CD4-positive, alpha-beta T cell treated with Interleukin-4 for 1 hour (primary cell): ENCODE measurements around the gene TFRC.
"Not testable (repeated sequence)": the region's sequence is repeated elsewhere in the genome, so short reads cannot be mapped to it uniquely, and the experiment has no call there.

Experiments used
- DNase-seq, 2 donors: peaks; one replicate each; pipeline ENCODE4 v3.0.0-alpha.2; 2020 to 2022

Gene TFRC

GRCh38 chr3:196081834-196082618 lies at the start of gene TFRC:
Gene TFRC (minus strand): TSS chr3:196082090. CDS start chr3:196077099, 4,991 bp downstream.
- DNase-seq = peak; percentile 94 to 95

- no peak for DNase-seq
Observed at GRCh38 chr3:196128172-196128843, 46.4 kb upstream of the TFRC start.

DNA sequence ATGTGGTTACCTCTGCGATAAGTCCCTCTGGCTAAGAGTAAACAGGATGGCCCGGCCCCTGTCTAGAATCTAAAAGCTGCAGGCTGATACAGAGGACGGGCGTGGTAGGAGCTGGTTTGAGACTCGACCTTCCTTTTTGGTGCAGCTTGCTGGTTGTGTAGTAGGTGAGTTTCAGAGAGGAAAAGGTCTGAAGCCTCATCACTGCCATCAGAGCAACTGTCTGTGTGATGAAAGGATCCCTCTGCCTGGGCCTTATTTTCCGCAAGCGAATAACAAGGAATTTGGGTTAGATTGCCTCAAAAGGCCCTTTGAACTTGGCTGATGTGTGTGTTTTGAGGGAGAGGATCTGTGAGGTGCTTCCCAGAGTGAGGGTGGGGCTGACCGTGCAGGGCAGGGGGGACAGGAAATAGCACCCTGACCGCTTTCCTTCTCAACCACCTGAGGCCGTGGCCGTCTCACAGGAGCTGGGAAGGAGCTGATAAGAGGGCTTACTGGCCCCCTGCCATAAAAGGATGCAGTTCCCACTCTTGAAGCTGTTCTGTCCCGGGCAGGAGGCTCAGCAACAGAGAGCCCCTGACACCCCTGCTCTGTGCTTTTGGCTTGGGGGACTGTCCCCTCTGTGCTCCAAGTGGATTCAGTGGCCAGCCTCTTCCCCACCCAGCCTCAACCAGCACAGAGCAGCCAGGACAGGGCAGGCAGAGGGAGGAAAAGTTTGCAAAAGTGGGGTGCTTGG lies 45.6 kb upstream of the TFRC start:
- DNase-seq = peak in 1 of 2 donors; percentile 43

- no peak for DNase-seq
Observed at GRCh38 chr3:196124608-196125007, 42.7 kb upstream of the TFRC start.

GRCh38 chr3:196122688-196123046 lies 40.8 kb upstream of the TFRC start:
- DNase-seq = no peak

DNA sequence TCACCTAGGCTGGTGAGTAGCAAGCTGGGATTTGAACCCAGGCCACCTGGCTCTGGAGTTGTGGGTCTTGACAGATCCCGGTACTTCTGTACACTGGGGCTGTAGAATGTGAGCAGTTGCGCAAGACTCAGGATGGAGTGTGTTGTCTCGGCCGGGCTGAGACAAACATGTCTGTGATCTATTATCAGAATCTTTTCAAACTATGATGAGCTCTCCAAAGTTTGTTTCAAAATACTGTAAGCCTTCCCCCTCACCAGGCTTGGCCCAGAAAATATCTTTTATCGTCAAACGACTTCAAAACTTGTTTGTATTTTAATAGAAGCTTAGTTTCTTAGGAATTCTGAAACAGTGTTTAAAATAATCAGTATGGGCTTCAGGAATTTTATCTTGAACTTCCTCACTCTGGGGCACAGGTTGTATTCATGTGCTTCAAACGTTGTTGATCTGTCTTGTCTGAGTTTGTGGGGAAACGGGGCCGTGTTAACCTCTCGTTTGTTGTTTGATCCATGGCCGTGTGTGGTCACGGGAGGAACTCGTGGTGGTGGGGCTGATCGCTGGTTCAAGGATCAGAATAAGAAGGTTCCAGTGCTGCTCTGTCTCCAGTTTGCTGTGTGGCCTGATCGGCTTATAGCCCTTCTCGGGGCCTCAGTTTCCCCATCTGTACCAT lies 40.3 kb upstream of the TFRC start:
- no peak for DNase-seq

DNA sequence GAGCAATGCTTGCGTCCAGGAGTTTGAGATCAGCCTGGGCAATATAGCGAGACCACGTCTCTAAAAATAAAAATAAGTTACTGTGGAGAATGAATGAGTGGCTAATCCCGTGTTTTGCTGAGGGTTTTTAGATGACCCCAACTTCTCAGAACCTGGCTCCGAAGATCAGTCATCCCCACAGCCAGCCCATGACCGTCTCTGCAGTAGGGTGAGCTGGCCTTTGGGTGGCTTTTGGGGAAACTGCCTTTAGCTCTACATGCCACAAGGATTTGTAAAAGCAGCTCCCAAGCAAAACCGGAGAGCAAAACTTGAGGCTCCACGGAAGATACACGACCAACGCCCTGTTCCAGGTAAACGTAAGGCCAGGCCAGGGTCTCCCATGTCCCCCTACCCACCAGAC lies 39.2 kb upstream of the TFRC start:
- DNase-seq = no peak

- peak in 1 of 2 donors; percentile 10 for DNase-seq
Observed at GRCh38 chr3:196120291-196120951, 38.5 kb upstream of the TFRC start.

DNA sequence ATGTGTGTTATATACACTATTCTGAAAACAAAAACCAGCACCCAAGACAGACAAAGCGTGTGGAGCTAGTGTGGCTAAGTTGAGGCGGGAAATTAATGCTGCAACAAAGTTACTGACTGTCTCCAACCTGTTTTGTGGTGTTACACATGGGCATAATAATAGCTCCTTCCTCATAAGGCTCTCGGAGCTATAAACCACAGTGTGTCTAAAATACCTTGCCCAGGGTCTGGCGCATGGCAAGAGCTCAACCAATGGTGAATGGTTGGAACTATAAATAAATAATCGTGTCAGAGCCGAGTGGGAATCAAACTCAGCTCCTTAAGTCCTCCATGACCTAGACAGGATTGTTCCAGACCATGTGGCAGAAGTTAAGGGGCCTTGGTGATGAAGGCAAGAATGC lies 35.9 kb upstream of the TFRC start:
- no peak for DNase-seq

DNA sequence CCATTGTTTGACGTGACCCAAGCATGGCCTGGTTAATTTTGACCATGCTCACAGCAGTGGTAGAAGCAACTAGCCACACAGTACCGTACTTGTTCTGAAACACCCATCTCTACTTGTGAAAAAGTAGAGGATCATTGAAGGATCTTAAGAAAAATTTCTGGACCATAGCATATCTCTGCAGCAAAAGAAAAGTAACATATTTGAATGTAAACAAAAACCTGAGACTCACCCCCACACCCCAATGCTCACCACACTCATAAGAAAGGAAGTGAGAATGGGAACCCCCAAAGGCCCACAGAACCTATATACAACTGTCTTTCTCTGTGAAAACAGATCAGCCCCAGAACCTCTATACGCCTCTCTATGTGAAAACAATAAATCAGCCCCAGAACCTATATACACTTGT lies 33.8 kb upstream of the TFRC start:
- DNase-seq = peak in 1 of 2 donors; percentile 27

- DNase-seq = peak; percentile 41 to 57
Observed at GRCh38 chr3:196111939-196112386, 30.1 kb upstream of the TFRC start.

DNA sequence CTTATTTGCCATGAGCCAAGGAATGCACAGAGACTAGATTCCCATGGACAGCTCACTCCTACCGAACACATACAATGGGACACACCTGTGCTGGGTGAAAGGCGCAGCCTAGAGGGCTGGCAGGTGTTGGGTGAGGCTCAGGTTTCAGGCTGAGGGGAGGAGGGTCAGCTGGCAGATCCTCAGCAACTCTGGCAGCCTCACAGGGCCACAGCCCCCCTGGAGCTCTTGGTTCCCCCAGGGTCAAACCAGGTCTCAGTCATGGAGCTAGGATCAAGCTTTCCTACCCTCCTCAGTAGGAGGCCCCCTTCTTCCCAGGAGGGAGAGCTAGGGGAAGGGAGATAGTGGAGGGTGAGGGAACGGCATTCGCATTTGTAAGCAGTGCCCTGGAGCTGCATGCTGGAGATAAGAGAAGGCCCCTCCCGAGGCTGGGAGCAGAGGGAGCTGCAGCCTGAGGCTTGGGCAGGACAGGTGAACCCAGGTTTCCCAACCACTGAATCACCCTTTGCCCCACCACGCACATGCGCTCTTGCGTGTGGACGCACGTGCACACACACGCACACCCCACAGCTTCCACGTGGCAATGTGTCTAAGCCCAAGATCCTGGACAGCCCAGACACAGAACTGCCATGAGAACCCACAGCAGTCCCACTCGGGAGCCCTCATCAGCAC lies 26.3 kb upstream of the TFRC start:
- no peak for DNase-seq

DNA sequence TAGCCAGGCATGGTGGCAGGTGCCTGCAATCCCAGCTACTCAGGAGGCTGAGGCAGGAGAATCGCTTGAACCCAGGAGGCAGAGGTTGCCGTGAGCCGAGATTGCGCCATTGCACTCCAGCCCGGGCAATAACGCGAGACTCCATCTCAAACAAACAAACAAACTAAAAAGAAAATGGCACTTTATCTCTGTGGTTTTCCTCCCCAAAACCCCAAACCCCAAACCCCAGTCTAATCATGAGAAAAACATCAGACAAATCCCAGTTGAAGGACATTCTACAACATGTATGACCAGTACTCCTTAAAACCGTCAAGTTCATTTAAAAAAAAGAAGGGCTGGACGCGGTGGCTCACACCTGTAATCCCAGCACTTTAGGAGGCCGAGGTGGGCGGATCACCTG lies 22.8 kb upstream of the TFRC start:
- DNase-seq = peak in 1 of 2 donors; percentile 24

DNA sequence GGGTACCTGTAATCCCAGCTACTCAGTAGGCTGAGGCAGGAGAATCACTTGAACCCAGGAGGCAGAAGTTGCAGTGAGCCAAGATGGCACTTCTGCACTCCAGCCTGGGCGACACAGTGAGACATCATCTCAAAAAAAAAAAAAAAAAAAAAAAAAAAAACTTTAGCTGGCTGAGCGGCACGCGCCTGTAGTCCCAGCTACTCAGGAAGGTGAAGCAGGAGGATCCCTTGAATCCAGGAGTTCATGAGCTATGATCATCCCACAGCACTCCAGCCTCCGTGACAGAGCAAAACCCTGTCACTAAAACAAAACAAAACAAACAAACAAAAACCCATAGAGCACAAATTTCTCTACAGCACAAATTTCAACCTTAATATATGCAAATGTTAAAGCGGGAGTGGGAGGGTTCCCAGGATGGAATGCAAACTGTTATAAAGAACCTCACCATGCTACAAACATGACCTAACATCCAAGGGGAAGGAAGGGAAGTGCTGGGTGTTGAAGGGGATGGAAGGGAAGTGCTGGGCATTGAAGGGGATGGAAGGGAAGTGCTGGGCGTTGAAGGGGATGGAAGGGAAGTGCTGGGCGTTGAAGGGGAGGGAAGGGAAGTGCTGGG lies 16.6 kb upstream of the TFRC start:
- DNase-seq = not testable (repeated sequence)

DNA sequence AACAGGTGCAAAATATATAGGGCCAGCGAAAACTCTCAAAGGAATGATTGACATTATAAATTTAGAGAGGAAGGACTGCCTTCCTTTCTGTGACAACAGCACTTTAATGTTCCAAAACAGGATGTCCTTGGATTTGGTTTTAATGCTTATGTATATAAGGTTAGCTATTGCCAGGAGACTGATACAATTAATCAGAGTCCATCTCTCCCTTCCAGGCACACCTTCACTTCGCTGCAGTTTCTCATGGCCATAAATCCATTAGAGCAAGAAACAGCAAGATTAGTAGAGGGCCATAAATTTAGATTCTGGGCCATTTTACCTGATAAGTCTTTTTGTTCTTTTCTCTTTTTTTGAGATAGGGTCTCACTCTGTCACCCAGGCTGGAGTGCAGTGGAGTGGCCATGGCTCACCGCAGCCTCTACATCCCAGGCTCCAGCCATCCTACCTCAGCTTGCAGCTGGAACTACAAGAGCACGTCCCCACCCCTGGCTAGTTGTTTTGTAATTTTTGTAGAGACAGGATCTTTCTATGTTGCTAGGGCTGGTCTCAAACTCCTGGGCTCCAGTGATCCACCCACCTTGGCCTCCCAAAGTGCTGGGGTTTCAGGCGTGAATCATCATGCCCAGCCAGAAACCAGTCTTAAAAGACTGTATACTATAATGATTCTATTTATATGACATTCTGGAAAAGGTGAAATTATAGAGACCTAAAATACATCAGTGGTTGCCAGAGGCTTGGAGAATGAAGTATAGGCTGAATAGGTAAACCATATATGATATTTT lies 15.7 kb upstream of the TFRC start:
- no peak for DNase-seq

DNA sequence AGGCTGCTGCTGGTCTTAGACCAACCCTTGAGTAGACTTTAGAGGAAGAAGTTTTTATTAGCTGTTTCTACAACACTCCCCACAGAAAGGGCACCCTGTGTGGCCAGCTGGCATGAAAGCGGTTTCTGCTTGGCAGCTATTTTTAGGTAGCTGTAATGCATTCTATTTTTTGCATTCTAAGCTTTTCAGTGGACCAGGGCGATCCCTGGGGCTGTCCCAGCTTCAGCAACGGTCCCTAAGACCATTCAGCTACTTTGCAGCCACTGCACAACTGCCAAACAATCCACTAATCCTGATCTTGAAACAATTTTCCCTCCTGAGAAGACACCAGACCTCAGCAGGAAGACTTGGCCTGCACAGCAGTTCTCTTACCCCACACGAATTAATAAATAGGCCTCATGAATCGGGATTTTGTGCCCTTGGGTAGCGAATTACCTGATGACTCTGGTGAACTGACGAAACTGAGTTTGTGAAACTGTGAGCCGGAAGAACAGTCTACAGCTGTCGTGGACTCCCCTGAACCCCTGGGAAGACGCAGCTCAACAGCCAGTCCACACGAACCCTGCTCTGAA lies 14.6 kb upstream of the TFRC start:
- peak in 1 of 2 donors; percentile 21 for DNase-seq

DNA sequence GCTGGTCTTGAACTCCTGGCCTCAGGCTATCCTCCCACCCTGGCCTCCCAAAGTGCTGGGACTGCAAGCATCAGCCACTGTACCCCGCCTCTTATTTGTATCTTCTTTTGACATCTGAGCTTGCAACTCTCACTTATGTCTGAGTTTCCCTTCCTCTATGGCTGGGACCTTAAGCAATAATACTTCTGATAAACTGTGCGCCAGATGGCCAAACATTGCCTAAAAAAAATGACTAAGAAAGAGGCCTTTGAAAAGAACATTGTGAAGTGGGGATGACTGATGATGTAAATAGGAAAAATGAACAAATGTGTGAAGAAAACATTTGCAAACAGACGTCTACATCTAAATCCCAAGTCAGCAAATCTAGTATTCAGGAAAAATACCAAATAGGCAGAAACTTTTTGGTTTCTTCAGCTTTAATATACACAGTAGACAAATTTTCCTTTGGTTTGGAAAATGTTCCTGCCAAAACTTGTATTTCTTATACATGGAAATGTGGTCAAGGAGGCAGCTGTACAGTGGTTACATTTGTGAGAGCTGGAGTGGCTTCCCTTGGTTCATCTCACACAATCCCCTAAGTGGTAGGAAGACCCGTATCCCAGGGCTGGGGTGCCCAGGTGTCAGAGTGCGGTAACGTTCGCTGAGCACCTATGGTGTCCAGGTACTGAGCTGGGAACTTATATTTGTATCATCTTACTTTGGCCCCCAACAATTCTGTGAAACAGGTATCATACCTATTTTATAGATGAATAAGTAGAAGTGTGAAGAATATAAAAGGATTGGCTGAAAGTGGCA lies 11.6 kb upstream of the TFRC start:
- no peak for DNase-seq

GRCh38 chr3:196087906-196088305 lies 6.0 kb upstream of the TFRC start:
- DNase-seq = no peak

- DNase-seq = no peak
Observed at GRCh38 chr3:196082619-196082971, 705 bp upstream of the TFRC start.
